B cell (primary cell): ENCODE results near the gene WASL. TPM values are rescaled to one million over a fixed set of nuclear protein-coding genes. Genes with fewer than 3 reads are reported as not detected.

ENCODE experiments used
- ATAC-seq: fragments of 200-7000 bp; cut with Tn5 transposase; one replicate; pipeline ENCODE4 v1.10.0; 2021; ENCODE audit warnings: low read depth, mild to moderate bottlenecking, moderate number of reproducible peaks, moderate library complexity
- CTCF ChIA-PET: fragments of 350-600 bp; sonication (Branson Sonifier 250); formaldehyde crosslinking; loops from one replicate; lab custom pipeline; 2021; ENCODE audit warnings: antibody characterized with exemption, inconsistent platforms; lab: Charles Lee
- POLR2A ChIA-PET: fragments of 350-600 bp; sonication (Branson Sonifier 250); formaldehyde crosslinking; loops from one replicate; lab custom pipeline; 2021; ENCODE audit warnings: antibody characterized with exemption; lab: Charles Lee
- DNase-seq: peaks from one replicate; pipeline ENCODE4 v3.0.0; 2013
- H2AFZ ChIP-seq: 2 replicates; pipeline ENCODE4 v1.6.1; 2012; ENCODE audit warnings: mild to moderate bottlenecking, low read depth, low read length; ENCODE audit not compliant: insufficient read depth, poor library complexity, severe bottlenecking
- H3K27ac ChIP-seq, 2 donors: 1 replicate in 1 of 2; 2 replicates in 1 of 2; pipeline ENCODE4 v1.5.1; 2012 to 2013; ENCODE audit warnings: low read length in 2 of 2, mild to moderate bottlenecking in 2 of 2, moderate library complexity in 1 of 2
- H3K27me3 ChIP-seq, 4 experiments: fragments of 200-600 bp in 1 of 4; sonication (generic) in 1 of 4; replicated peaks in 1 of 4; 1 replicate in 2 of 4; 2 replicates in 2 of 4; pipeline versions ENCODE4 v1.6.1 to v1.7.0; 2013 to 2016; ENCODE audit warnings: low read length in 3 of 4, mild to moderate bottlenecking in 2 of 4, mixed read lengths in 1 of 4, moderate library complexity in 1 of 4; ENCODE audit not compliant: insufficient read depth in 4 of 4, control insufficient read depth in 3 of 4; ENCODE audit errors: control extremely low read depth in 1 of 4
- H3K36me3 ChIP-seq, 2 experiments: replicated peaks in 1 of 2; 1 replicate in 1 of 2; 2 replicates in 1 of 2; pipeline versions ENCODE4 v1.6.1 to v1.7.1; 2013; ENCODE audit warnings: low read length in 1 of 2; ENCODE audit not compliant: insufficient read depth in 2 of 2, control insufficient read depth in 1 of 2; ENCODE audit errors: control extremely low read depth in 1 of 2, extremely low read depth in 1 of 2
- H3K4me1 ChIP-seq, 2 donors: fragments of 200-600 bp in 1 of 2; sonication (generic) in 1 of 2; 1 replicate in 1 of 2; 2 replicates in 1 of 2; pipeline versions ENCODE4 v1.5.1 to v1.6.1; 2013 to 2017; ENCODE audit warnings: low read length in 2 of 2; ENCODE audit not compliant: control insufficient read depth in 2 of 2, insufficient read depth in 2 of 2
- H3K4me2 ChIP-seq: replicated peaks from 2 replicates; pipeline ENCODE3; 2012; ENCODE audit warnings: mild to moderate bottlenecking, low read depth, low read length; ENCODE audit not compliant: poor library complexity, severe bottlenecking
- H3K4me3 ChIP-seq, 5 experiments: fragments of 200-600 bp in 1 of 5; sonication (generic) in 1 of 5; 1 replicate in 3 of 5; 2 replicates in 2 of 5; pipeline versions ENCODE4 v1.5.1 to v1.7.0; 2011 to 2016; ENCODE audit warnings: low read length in 4 of 5, mild to moderate bottlenecking in 4 of 5, low read depth in 2 of 5, control low read depth in 1 of 5, moderate library complexity in 1 of 5; ENCODE audit not compliant: insufficient read depth in 1 of 5; ENCODE audit errors: control extremely low read depth in 1 of 5, extremely low read depth in 1 of 5
- H3K79me2 ChIP-seq: fragments of 200-600 bp; sonication (generic); one replicate; pipeline ENCODE4 v1.6.0; 2016; ENCODE audit warnings: low read length; ENCODE audit not compliant: control insufficient read depth, insufficient read depth
- H3K9ac ChIP-seq: fragments of 200-600 bp; sonication (generic); 2 replicates; pipeline ENCODE4 v1.6.1; 2017; ENCODE audit warnings: mild to moderate bottlenecking, low read length, moderate library complexity
- H3K9me3 ChIP-seq, 3 donors: one replicate each; pipeline versions ENCODE4 v1.6.1 to v1.7.1; 2013; ENCODE audit warnings: low read length in 2 of 3; ENCODE audit not compliant: control insufficient read depth in 2 of 3, insufficient read depth in 1 of 3; ENCODE audit errors: control extremely low read depth in 1 of 3
- H4K20me1 ChIP-seq: 2 replicates; pipeline ENCODE4 v1.6.0; 2012; ENCODE audit warnings: mild to moderate bottlenecking, low read length; ENCODE audit not compliant: insufficient read depth, control insufficient read depth, poor library complexity, severe bottlenecking
- H3K27ac Mint-ChIP-seq: one replicate; pipeline ENCODE4 v1.8.0; 2021; ENCODE audit warnings: mixed read lengths
- H3K27me3 Mint-ChIP-seq: one replicate; pipeline ENCODE4 v1.8.0; 2021; ENCODE audit warnings: mixed read lengths
- H3K4me1 Mint-ChIP-seq: one replicate; pipeline ENCODE4 v1.8.0; 2021; ENCODE audit warnings: mixed read lengths
- H3K4me3 Mint-ChIP-seq: one replicate; pipeline ENCODE4 v1.8.0; 2021; ENCODE audit warnings: mixed read lengths
- H3K9me3 Mint-ChIP-seq: one replicate; pipeline ENCODE4 v1.8.0; 2022; ENCODE audit warnings: mixed read lengths; ENCODE audit not compliant: insufficient read depth
- EZH2 ChIP-seq: IDR thresholded peaks from 2 replicates; pipeline ENCODE4 v1.6.1; 2012; ENCODE audit warnings: borderline replicate concordance, low read depth, mild to moderate bottlenecking, moderate library complexity, low read length; ENCODE audit not compliant: insufficient read depth, poor library complexity, severe bottlenecking
- WGBS: methylation state at CpG from one replicate; pipeline ENCODE4 v1.1.5; 2013; ENCODE audit warnings: missing lambda C conversion rate; ENCODE audit not compliant: insufficient coverage; 5-methylcytosine and 5-hydroxymethylcytosine counted together
- intact Hi-C: fragments of 100-400 bp; cut with micrococcal nuclease; formaldehyde crosslinking; loops from one replicate; pipeline ENCODE4 v1.10.0; 2022
- polyA plus RNA-seq: library from polyadenylated mRNA; depleted of rRNA; stranded (reverse); fragments of >200 nt; gene quantifications from 2 replicates; pipeline ENCODE4 v1.2.3, GENCODE V29; 2012
- total RNA-seq, 2 donors: library from RNA; stranded (reverse); fragments of 120-200 nt in 1 of 2; gene quantifications; 1 replicate in 1 of 2; 2 replicates in 1 of 2; pipeline versions ENCODE4 v1.2.3 to v1.2.4, GENCODE V29; 2013 to 2022
- TF ChIP-seq, protein P1 (sequence below): fragments of 200-600 bp; IDR thresholded peaks from one replicate; pipeline ENCODE4 v1.8.0; 2022; ENCODE audit warnings: antibody characterized with exemption, mild to moderate bottlenecking

Gene WASL
- total and polyA plus RNA-seq, 2 donors (not counting 1 experiment from before 2014, with no cell fraction given): 1.8 to 10.4 TPM

DNA sequence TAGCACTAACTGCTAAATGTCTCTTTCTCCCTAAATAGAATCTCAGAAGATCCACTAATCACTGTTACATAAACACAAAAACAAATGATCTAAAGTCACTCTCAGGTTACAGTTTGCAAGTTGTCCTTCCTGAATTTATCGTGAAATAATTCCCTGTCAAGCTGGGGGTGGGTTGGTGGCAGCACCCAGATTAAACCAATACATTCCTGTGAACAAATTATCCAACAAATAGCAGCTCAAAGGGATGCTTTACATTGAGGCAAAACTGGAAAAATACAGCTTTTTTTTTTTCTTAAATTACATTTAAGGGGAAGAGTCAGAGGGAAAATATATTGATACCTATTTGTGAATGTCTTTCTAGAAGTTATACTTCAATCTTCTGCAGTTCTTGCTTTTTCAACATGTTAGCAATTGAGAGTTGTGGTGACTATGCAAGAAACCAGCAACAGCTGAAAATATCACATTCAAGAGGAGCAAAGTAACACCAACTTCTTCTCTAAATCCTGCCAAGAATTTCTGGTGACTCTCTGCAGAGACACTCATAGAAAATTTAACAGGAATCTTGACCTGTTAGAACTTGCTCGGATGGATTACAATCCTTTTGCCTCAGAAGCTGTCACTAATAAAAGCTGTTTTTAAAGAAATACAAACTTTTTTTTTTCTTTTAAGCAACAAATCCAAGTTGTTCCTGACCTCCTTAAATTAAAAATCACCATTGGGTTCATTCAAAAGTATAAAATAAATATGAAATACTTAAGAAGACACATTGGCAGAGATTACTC, 74.2 kb downstream of the WASL start:
- H4K20me1 ChIP-seq: no peaks in the 10 kb centered on the region
- ATAC-seq (no peak), DNase-seq (no peak)
- H3K27ac ChIP-seq: no peak overlapping the region
- H3K27me3 ChIP-seq: no peaks in the 10 kb centered on the region
- POLR2A ChIA-PET: no interaction called here
- Mint-ChIP-seq H3K9me3 (no peaks in the 10 kb centered on the region), H3K27ac (no peak overlapping the region), H3K4me1 (no peaks in the 10 kb centered on the region), H3K27me3 (peaks cover 3% of the 10 kb centered on the region), H3K4me3 (no peak overlapping the region)
- no peak overlapping the region for H3K9ac ChIP-seq
- H3K9me3 ChIP-seq: no peaks in the 10 kb centered on the region
- H2AFZ ChIP-seq: no peak overlapping the region
- no peaks in the 10 kb centered on the region for H3K4me1 ChIP-seq
- TF ChIP-seq, protein P1, sequence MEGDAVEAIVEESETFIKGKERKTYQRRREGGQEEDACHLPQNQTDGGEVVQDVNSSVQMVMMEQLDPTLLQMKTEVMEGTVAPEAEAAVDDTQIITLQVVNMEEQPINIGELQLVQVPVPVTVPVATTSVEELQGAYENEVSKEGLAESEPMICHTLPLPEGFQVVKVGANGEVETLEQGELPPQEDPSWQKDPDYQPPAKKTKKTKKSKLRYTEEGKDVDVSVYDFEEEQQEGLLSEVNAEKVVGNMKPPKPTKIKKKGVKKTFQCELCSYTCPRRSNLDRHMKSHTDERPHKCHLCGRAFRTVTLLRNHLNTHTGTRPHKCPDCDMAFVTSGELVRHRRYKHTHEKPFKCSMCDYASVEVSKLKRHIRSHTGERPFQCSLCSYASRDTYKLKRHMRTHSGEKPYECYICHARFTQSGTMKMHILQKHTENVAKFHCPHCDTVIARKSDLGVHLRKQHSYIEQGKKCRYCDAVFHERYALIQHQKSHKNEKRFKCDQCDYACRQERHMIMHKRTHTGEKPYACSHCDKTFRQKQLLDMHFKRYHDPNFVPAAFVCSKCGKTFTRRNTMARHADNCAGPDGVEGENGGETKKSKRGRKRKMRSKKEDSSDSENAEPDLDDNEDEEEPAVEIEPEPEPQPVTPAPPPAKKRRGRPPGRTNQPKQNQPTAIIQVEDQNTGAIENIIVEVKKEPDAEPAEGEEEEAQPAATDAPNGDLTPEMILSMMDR: no peak
- TF ChIP-seq EZH2: no peak
- WGBS: 83% methylated on average over 1 of the region's 2 CpGs
- CTCF ChIA-PET: interaction anchor here (0.7 kb wide), 1 partner anchor 11 kb away, joined by 3 read pairs; no protein-coding TSS in a partner anchor
- no peaks in the 10 kb centered on the region for H3K36me3 ChIP-seq
- no peak overlapping the region for H3K4me3 ChIP-seq
- intact Hi-C loops: no loop called here
- no peaks in the 10 kb centered on the region for H3K79me2 ChIP-seq
- H3K4me2 ChIP-seq: no peak overlapping the region

DNA sequence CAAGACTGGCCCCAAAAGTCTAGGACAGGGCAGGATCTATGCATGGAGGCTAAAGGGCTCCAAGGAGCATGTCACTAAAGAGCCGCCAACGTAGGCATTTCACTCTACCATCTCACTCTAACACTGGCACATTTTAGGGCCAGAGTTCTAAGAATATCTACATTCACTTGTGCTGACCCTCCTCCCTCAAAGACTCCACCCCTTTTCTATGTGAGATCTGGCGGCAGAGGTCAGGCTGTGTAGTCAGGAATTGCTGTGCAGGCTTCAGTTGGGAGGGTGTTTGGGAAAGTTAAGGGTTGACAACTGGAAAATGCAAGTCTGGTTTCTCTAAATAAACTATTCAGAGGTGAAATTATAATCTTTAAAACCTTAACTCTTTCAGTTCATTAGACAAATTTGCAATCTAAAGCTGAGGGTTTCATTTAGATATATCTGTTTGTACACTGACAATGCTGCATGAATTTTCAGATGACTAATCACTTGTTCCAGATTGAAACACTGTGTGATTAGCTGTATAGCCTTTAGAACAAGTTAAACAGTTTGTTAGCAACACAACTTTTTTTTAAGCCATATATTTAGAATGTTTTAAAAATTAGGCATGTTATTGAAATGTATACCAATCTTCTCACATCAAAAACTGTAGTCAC, 74.9 kb downstream of the WASL start:
- no peaks in the 10 kb centered on the region for H3K36me3 ChIP-seq
- intact Hi-C loops: no loop called here
- no peak overlapping the region for H3K27ac Mint-ChIP-seq
- H3K4me3 Mint-ChIP-seq: no peak overlapping the region
- peaks cover 3% of the 10 kb centered on the region for H3K27me3 Mint-ChIP-seq
- no peak overlapping the region for H2AFZ ChIP-seq
- no peak overlapping the region for H3K27ac ChIP-seq
- no peak for DNase-seq
- no peaks in the 10 kb centered on the region for H3K9me3 ChIP-seq
- no peaks in the 10 kb centered on the region for H3K79me2 ChIP-seq
- H3K27me3 ChIP-seq: no peaks in the 10 kb centered on the region
- no peaks in the 10 kb centered on the region for H3K4me1 ChIP-seq
- WGBS: 100% methylated on average over 2 of the region's 3 CpGs
- no peaks in the 10 kb centered on the region for H3K4me1 Mint-ChIP-seq
- H3K4me2 ChIP-seq: no peak overlapping the region
- ATAC-seq: no peak
- no peaks in the 10 kb centered on the region for H4K20me1 ChIP-seq
- CTCF ChIA-PET: interaction anchor here (0.5 to 0.7 kb wide), 2 partner anchors 12 to 158 kb away, joined by 3 read pairs; no protein-coding TSS in a partner anchor
- no peak overlapping the region for H3K9ac ChIP-seq
- H3K9me3 Mint-ChIP-seq: no peaks in the 10 kb centered on the region
- no peak overlapping the region for H3K4me3 ChIP-seq
- TF ChIP-seq EZH2: no peak
- TF ChIP-seq, protein P1: no peak
- POLR2A ChIA-PET: no interaction called here
